Activated CD4-positive, alpha-beta T cell treated with anti-CD3 and anti-CD28 coated beads, Interleukin-2, amount 10 ng/mL, durations not matched to agents 7 days and 5 days (primary cell): ENCODE data around the gene DDHD1. TPM values are rescaled to one million over a fixed set of nuclear protein-coding genes. Genes with fewer than 3 reads are reported as not detected.

Experiments
- CTCF ChIA-PET: fragments of 350-600 bp; sonication (Branson Sonifier 250); formaldehyde crosslinking; loops from one replicate; lab custom pipeline; 2021; ENCODE audit warnings: antibody characterized with exemption; lab: Charles Lee
- POLR2A ChIA-PET: fragments of 350-600 bp; sonication (Branson Sonifier 250); formaldehyde crosslinking; loops from one replicate; lab custom pipeline; 2021; ENCODE audit warnings: antibody characterized with exemption; lab: Charles Lee
- DNase-seq: peaks from one replicate; pipeline ENCODE4 v3.0.0-alpha.2; 2020
- H3K27ac Mint-ChIP-seq: one replicate; pipeline ENCODE4 v1.8.0; 2021; ENCODE audit warnings: mild to moderate bottlenecking, moderate library complexity, mixed read lengths
- H3K27me3 Mint-ChIP-seq: one replicate; pipeline ENCODE4 v1.8.0; 2021; ENCODE audit warnings: mixed read lengths
- H3K36me3 Mint-ChIP-seq: one replicate; pipeline ENCODE4 v1.8.0; 2021; ENCODE audit warnings: low read depth, mixed read lengths
- H3K4me1 Mint-ChIP-seq: one replicate; pipeline ENCODE4 v1.8.0; 2021; ENCODE audit warnings: mixed read lengths
- H3K4me3 Mint-ChIP-seq: one replicate; pipeline ENCODE4 v1.8.0; 2021; ENCODE audit warnings: mild to moderate bottlenecking, moderate library complexity, mixed read lengths
- H3K9me3 Mint-ChIP-seq: one replicate; pipeline ENCODE4 v1.8.0; 2021; ENCODE audit warnings: mixed read lengths
- total RNA-seq, 2 experiments: library from RNA; stranded (reverse); gene quantifications; one replicate each; pipeline ENCODE4 v1.2.3, GENCODE V29; 2021

Gene DDHD1
- total RNA-seq, 2 experiments from 2014 or later: 53.8 to 58.0 TPM

- CTCF ChIA-PET: interaction anchor here (1.2 to 1.5 kb wide), 2 partner anchors 12 to 182 kb away, joined by 3 to 4 read pairs; no protein-coding TSS in a partner anchor
- no peak overlapping the region for H3K4me3 Mint-ChIP-seq
- POLR2A ChIA-PET: no interaction called here
- no peaks in the 10 kb centered on the region for H3K27me3 Mint-ChIP-seq
- H3K9me3 Mint-ChIP-seq: peaks cover 2% of the 10 kb centered on the region
- peaks cover 70% of the 10 kb centered on the region for H3K36me3 Mint-ChIP-seq
- no peak for DNase-seq
- H3K4me1 Mint-ChIP-seq: peaks cover 28% of the 10 kb centered on the region
- no peak overlapping the region for H3K27ac Mint-ChIP-seq
Measured at GRCh38 chr14:53035336-53036210, 117.5 kb downstream of the DDHD1 start.

GRCh38 chr14:53034688-53035230 is 118.4 kb downstream of the DDHD1 start:
- peaks cover 36% of the 10 kb centered on the region for H3K4me1 Mint-ChIP-seq
- H3K36me3 Mint-ChIP-seq: peaks cover 70% of the 10 kb centered on the region

GRCh38 chr14:53034036-53034435 is 119.1 kb downstream of the DDHD1 start:
- POLR2A ChIA-PET: no interaction called here
- CTCF ChIA-PET: interaction anchor here (1.5 kb wide), 1 partner anchor 183 kb away, joined by 4 read pairs; no protein-coding TSS in a partner anchor

More at GRCh38 chr14:53034688-53035230, 118.4 kb downstream of the DDHD1 start:
- no peak overlapping the region for H3K4me3 Mint-ChIP-seq
- ChIA-PET POLR2A (no interaction called here), CTCF (interaction anchor here (1.5 kb wide), 1 partner anchor 183 kb away, joined by 4 read pairs; no protein-coding TSS in a partner anchor)
- H3K9me3 Mint-ChIP-seq: peaks cover 9% of the 10 kb centered on the region
- H3K27ac Mint-ChIP-seq: no peak overlapping the region
- no peaks in the 10 kb centered on the region for H3K27me3 Mint-ChIP-seq
- no peak for DNase-seq

GRCh38 chr14:53032838-53033390 is 120.2 kb downstream of the DDHD1 start:
- Mint-ChIP-seq H3K4me3 (no peak overlapping the region), H3K36me3 (peaks cover 64% of the 10 kb centered on the region), H3K27ac (no peak overlapping the region), H3K27me3 (no peaks in the 10 kb centered on the region), H3K4me1 (peaks cover 45% of the 10 kb centered on the region), H3K9me3 (peaks cover 17% of the 10 kb centered on the region)
- no peak for DNase-seq
- CTCF ChIA-PET: no interaction called here
- POLR2A ChIA-PET: no interaction called here

More at GRCh38 chr14:53034036-53034435, 119.1 kb downstream of the DDHD1 start:
- Mint-ChIP-seq H3K9me3 (peaks cover 14% of the 10 kb centered on the region), H3K27me3 (no peaks in the 10 kb centered on the region), H3K4me1 (peaks cover 41% of the 10 kb centered on the region), H3K27ac (no peak overlapping the region), H3K4me3 (no peak overlapping the region), H3K36me3 (peaks cover 67% of the 10 kb centered on the region)
- no peak for DNase-seq

- peaks cover 17% of the 10 kb centered on the region for H3K9me3 Mint-ChIP-seq
- no peak for DNase-seq
- no peak overlapping the region for H3K4me3 Mint-ChIP-seq
- H3K36me3 Mint-ChIP-seq: peaks cover 64% of the 10 kb centered on the region
- H3K4me1 Mint-ChIP-seq: peaks cover 52% of the 10 kb centered on the region
- ChIA-PET POLR2A (no interaction called here), CTCF (no interaction called here)
- H3K27ac Mint-ChIP-seq: no peak overlapping the region
- no peaks in the 10 kb centered on the region for H3K27me3 Mint-ChIP-seq
Measured at GRCh38 chr14:53032161-53032803, 120.8 kb downstream of the DDHD1 start.

- Mint-ChIP-seq H3K9me3 (peaks cover 17% of the 10 kb centered on the region), H3K4me1 (peaks cover 44% of the 10 kb centered on the region), H3K4me3 (no peak overlapping the region), H3K27ac (peak overlapping the region; percentile 22), H3K36me3 (peaks cover 44% of the 10 kb centered on the region), H3K27me3 (no peaks in the 10 kb centered on the region)
- POLR2A ChIA-PET: no interaction called here
- no peak for DNase-seq
- CTCF ChIA-PET: interaction anchor here (0.7 kb wide), 1 partner anchor 186 kb away, joined by 3 read pairs; no protein-coding TSS in a partner anchor
Measured at GRCh38 chr14:53027562-53027961, 125.6 kb downstream of the DDHD1 start.

- POLR2A ChIA-PET: no interaction called here
- Mint-ChIP-seq H3K36me3 (peaks cover 39% of the 10 kb centered on the region), H3K27ac (no peak overlapping the region)
Measured at GRCh38 chr14:53027041-53027440, 126.1 kb downstream of the DDHD1 start.

GRCh38 chr14:53023325-53023724 is 129.8 kb downstream of the DDHD1 start:
- Mint-ChIP-seq H3K4me3 (no peak overlapping the region), H3K4me1 (peaks cover 15% of the 10 kb centered on the region), H3K36me3 (peaks cover 14% of the 10 kb centered on the region), H3K27me3 (no peaks in the 10 kb centered on the region), H3K9me3 (peaks cover 4% of the 10 kb centered on the region), H3K27ac (no peak overlapping the region)
- POLR2A ChIA-PET: no interaction called here
- DNase-seq: no peak
- CTCF ChIA-PET: no interaction called here

More at GRCh38 chr14:53027041-53027440, 126.1 kb downstream of the DDHD1 start:
- CTCF ChIA-PET: no interaction called here
- no peak for DNase-seq
- Mint-ChIP-seq H3K9me3 (peaks cover 17% of the 10 kb centered on the region), H3K4me3 (no peak overlapping the region), H3K27me3 (no peaks in the 10 kb centered on the region), H3K4me1 (peaks cover 44% of the 10 kb centered on the region)

GRCh38 chr14:53022593-53022992 is 130.5 kb downstream of the DDHD1 start:
- Mint-ChIP-seq H3K9me3 (peaks cover 4% of the 10 kb centered on the region), H3K27me3 (no peaks in the 10 kb centered on the region), H3K4me1 (peaks cover 8% of the 10 kb centered on the region), H3K27ac (no peak overlapping the region), H3K36me3 (peaks cover 7% of the 10 kb centered on the region), H3K4me3 (no peak overlapping the region)
- POLR2A ChIA-PET: no interaction called here
- CTCF ChIA-PET: no interaction called here
- DNase-seq: no peak

- Mint-ChIP-seq H3K27ac (no peak overlapping the region), H3K9me3 (peaks cover 4% of the 10 kb centered on the region), H3K4me1 (no peaks in the 10 kb centered on the region), H3K36me3 (no peaks in the 10 kb centered on the region), H3K27me3 (peaks cover 2% of the 10 kb centered on the region), H3K4me3 (no peak overlapping the region)
- ChIA-PET POLR2A (no interaction called here), CTCF (interaction anchor here (0.6 kb wide), 1 partner anchor 1417 kb away, joined by 4 read pairs; no protein-coding TSS in a partner anchor)
- DNase-seq: no peak
Measured at GRCh38 chr14:53020193-53020932, 132.8 kb downstream of the DDHD1 start.

GRCh38 chr14:53019406-53019805 is 133.7 kb downstream of the DDHD1 start:
- Mint-ChIP-seq H3K36me3 (no peaks in the 10 kb centered on the region), H3K27me3 (peaks cover 2% of the 10 kb centered on the region), H3K9me3 (peaks cover 4% of the 10 kb centered on the region), H3K4me3 (no peak overlapping the region), H3K4me1 (no peaks in the 10 kb centered on the region), H3K27ac (no peak overlapping the region)
- CTCF ChIA-PET: no interaction called here
- no peak for DNase-seq
- POLR2A ChIA-PET: no interaction called here

GRCh38 chr14:53017837-53018236 is 135.3 kb downstream of the DDHD1 start:
- H3K9me3 Mint-ChIP-seq: peaks cover 6% of the 10 kb centered on the region
- H3K27ac Mint-ChIP-seq: no peak overlapping the region
- H3K36me3 Mint-ChIP-seq: no peaks in the 10 kb centered on the region
- no peaks in the 10 kb centered on the region for H3K4me1 Mint-ChIP-seq
- POLR2A ChIA-PET: no interaction called here
- no peak overlapping the region for H3K4me3 Mint-ChIP-seq
- H3K27me3 Mint-ChIP-seq: peaks cover 5% of the 10 kb centered on the region
- CTCF ChIA-PET: no interaction called here
- DNase-seq: no peak
